ENCODE measurements around the gene OLFM3. TPM values are rescaled to one million over a fixed set of nuclear protein-coding genes. Genes with fewer than 3 reads are reported as not detected.

OLFM3 gene
- polyA plus RNA-seq, 1 of the 3 experiments (the other 2 are of a cell fraction) = not detected

DNA sequence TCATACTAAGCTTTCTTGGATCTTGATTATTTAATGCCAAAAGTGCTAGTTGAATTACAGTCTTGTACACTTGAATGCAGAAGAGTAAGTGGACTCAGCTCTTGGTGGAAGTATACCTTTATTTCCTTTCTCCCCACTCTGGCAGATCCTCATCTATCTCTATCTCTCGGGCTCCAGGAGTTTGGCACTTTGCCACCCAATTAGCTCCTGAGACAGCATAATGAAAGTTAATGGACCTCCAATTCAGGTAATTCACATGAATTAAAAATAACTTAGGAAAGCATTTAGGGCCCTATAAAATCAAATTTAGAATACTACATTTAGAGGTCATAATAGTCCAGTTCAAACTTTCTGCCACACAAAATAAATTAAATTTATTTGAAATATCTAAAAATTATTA is 67.4 kb downstream of the OLFM3 start:
- H3K9me2 ChIP-seq = no peaks in the 10 kb centered on the region
- DNase-seq = peak; percentile 17
- H3K27ac ChIP-seq (ENCODE audit: low read depth in 2 of 2, low read length in 1 of 2) = peak overlapping the region in 1 of 2 experiments; percentile 67; a peak in 2 of 4 replicates
- no peaks in the 10 kb centered on the region for H3K9me3 ChIP-seq
- no peaks in the 10 kb centered on the region for H3K27me3 ChIP-seq (ENCODE audit: insufficient read depth)
- H3K9ac ChIP-seq = no peak overlapping the region
- H3F3A ChIP-seq (replicated peaks; ENCODE audit: insufficient read depth) = no peaks in the 10 kb centered on the region
- TF ChIP-seq GATA2 (CRISPR knock-in tag; IDR thresholded peaks at IDR 0.05) (peak; percentile 67), JUND (IDR thresholded peaks at IDR 0.05) (no peak), MEF2A (IDR thresholded peaks at IDR 0.05; ENCODE audit: borderline replicate concordance, low read depth) (no peak), FOXJ3 (CRISPR knock-in tag; IDR thresholded peaks at IDR 0.05) (no peak), RFX5 (IDR thresholded peaks at IDR 0.05; ENCODE audit: low read length) (no peak)
- H3K4me3 ChIP-seq (ENCODE audit: low read depth in 2 of 2, low read length in 1 of 2) = no peak overlapping the region
- no peaks in the 10 kb centered on the region for H3K36me3 ChIP-seq (replicated peaks in 1 of 2; ENCODE audit: control insufficient read depth in 1 of 2, insufficient read depth in 2 of 2, low read length in 1 of 2)
- no peak overlapping the region for H2AFZ ChIP-seq (ENCODE audit: low read depth)
- no peaks in the 10 kb centered on the region for H4K20me1 ChIP-seq (ENCODE audit: insufficient read depth)
- ChIA-PET CTCF (interaction anchor here (1.2 kb wide), 1 partner anchor 66 kb away, joined by 4 read pairs; no protein-coding TSS in a partner anchor), POLR2A (no interaction called here)
- no peak overlapping the region for H3K4me2 ChIP-seq
- no peaks in the 10 kb centered on the region for H3K79me2 ChIP-seq (ENCODE audit: insufficient read depth)
- WGBS (ENCODE audit: low lambda C conversion rate) = 7% methylated on average over 1 of the region's 1 CpG
- H3K4me1 ChIP-seq (ENCODE audit: control insufficient read depth in 1 of 2, insufficient read depth in 2 of 2, low read depth in 1 of 2, low read length in 1 of 2) = no peaks in the 10 kb centered on the region; a peak in 2 of 4 replicates

DNA sequence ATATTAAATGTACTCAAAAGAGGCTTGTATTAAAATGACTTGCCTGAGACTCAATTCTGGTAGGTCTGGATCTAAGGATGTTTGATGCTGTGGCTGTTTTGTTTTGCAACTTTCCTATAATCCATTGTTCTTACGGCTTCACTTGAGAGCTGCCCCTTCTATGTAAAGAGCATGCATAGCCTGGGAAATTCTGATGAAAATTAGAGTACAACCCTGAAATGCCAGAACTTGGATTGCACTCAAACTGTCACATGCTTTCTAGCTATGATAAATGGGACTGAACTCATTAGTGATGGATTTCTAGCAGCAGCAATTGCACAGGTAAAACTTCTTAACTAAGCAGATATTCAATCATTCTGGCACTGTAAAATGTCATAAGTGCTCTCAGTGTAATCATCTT is 67.9 kb downstream of the OLFM3 start:
- H4K20me1 ChIP-seq (ENCODE audit: insufficient read depth) = no peaks in the 10 kb centered on the region
- no peaks in the 10 kb centered on the region for H3K36me3 ChIP-seq (replicated peaks in 1 of 2; ENCODE audit: control insufficient read depth in 1 of 2, insufficient read depth in 2 of 2, low read length in 1 of 2)
- no peaks in the 10 kb centered on the region for H3K9me3 ChIP-seq
- 77% methylated on average over 1 of the region's 1 CpG for WGBS (ENCODE audit: low lambda C conversion rate)
- no peak for DNase-seq
- H3K27ac ChIP-seq (ENCODE audit: low read depth in 2 of 2, low read length in 1 of 2) = peak overlapping the region in 1 of 2 experiments; percentile 67; a peak in 2 of 4 replicates
- H2AFZ ChIP-seq (ENCODE audit: low read depth) = no peak overlapping the region
- H3K9ac ChIP-seq = no peak overlapping the region
- no peaks in the 10 kb centered on the region for H3K27me3 ChIP-seq (ENCODE audit: insufficient read depth)
- H3K4me3 ChIP-seq (ENCODE audit: low read depth in 2 of 2, low read length in 1 of 2) = no peak overlapping the region
- POLR2A ChIA-PET = no interaction called here
- H3F3A ChIP-seq (replicated peaks; ENCODE audit: insufficient read depth) = no peaks in the 10 kb centered on the region
- H3K4me1 ChIP-seq (ENCODE audit: control insufficient read depth in 1 of 2, insufficient read depth in 2 of 2, low read depth in 1 of 2, low read length in 1 of 2) = no peaks in the 10 kb centered on the region; a peak in 2 of 4 replicates
- no peaks in the 10 kb centered on the region for H3K9me2 ChIP-seq
- no peaks in the 10 kb centered on the region for H3K79me2 ChIP-seq (ENCODE audit: insufficient read depth)
- CTCF ChIA-PET = interaction anchor here (1.2 kb wide), 1 partner anchor 66 kb away, joined by 4 read pairs; no protein-coding TSS in a partner anchor
- no peak overlapping the region for H3K4me2 ChIP-seq
- TF ChIP-seq, protein P1, sequence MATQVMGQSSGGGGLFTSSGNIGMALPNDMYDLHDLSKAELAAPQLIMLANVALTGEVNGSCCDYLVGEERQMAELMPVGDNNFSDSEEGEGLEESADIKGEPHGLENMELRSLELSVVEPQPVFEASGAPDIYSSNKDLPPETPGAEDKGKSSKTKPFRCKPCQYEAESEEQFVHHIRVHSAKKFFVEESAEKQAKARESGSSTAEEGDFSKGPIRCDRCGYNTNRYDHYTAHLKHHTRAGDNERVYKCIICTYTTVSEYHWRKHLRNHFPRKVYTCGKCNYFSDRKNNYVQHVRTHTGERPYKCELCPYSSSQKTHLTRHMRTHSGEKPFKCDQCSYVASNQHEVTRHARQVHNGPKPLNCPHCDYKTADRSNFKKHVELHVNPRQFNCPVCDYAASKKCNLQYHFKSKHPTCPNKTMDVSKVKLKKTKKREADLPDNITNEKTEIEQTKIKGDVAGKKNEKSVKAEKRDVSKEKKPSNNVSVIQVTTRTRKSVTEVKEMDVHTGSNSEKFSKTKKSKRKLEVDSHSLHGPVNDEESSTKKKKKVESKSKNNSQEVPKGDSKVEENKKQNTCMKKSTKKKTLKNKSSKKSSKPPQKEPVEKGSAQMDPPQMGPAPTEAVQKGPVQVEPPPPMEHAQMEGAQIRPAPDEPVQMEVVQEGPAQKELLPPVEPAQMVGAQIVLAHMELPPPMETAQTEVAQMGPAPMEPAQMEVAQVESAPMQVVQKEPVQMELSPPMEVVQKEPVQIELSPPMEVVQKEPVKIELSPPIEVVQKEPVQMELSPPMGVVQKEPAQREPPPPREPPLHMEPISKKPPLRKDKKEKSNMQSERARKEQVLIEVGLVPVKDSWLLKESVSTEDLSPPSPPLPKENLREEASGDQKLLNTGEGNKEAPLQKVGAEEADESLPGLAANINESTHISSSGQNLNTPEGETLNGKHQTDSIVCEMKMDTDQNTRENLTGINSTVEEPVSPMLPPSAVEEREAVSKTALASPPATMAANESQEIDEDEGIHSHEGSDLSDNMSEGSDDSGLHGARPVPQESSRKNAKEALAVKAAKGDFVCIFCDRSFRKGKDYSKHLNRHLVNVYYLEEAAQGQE (IDR thresholded peaks at IDR 0.05; ENCODE audit: low read depth, low read length) = no peak
- TF ChIP-seq, protein P2, sequence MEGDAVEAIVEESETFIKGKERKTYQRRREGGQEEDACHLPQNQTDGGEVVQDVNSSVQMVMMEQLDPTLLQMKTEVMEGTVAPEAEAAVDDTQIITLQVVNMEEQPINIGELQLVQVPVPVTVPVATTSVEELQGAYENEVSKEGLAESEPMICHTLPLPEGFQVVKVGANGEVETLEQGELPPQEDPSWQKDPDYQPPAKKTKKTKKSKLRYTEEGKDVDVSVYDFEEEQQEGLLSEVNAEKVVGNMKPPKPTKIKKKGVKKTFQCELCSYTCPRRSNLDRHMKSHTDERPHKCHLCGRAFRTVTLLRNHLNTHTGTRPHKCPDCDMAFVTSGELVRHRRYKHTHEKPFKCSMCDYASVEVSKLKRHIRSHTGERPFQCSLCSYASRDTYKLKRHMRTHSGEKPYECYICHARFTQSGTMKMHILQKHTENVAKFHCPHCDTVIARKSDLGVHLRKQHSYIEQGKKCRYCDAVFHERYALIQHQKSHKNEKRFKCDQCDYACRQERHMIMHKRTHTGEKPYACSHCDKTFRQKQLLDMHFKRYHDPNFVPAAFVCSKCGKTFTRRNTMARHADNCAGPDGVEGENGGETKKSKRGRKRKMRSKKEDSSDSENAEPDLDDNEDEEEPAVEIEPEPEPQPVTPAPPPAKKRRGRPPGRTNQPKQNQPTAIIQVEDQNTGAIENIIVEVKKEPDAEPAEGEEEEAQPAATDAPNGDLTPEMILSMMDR (IDR thresholded peaks at IDR 0.05) = no peak
- TF ChIP-seq YY1 (IDR thresholded peaks at IDR 0.05; ENCODE audit: low read depth) (no peak), RXRA (IDR thresholded peaks at IDR 0.05; ENCODE audit: borderline replicate concordance, low read depth) (no peak), TAF1 (IDR thresholded peaks at IDR 0.05; ENCODE audit: borderline replicate concordance, low read depth, low read length) (no peak), JUND (IDR thresholded peaks at IDR 0.05) (no peak), NFIC (IDR thresholded peaks at IDR 0.05; ENCODE audit: borderline replicate concordance) (no peak), GATA2 (CRISPR knock-in tag; IDR thresholded peaks at IDR 0.05) (no peak), ELF1 (IDR thresholded peaks at IDR 0.05) (no peak), SMC3 (IDR thresholded peaks at IDR 0.05; ENCODE audit: low read depth, low read length) (no peak), NRF1 (IDR thresholded peaks at IDR 0.05; ENCODE audit: low read depth, low read length) (no peak), MXI1 (IDR thresholded peaks at IDR 0.05; ENCODE audit: low read depth, low read length) (no peak), FOXM1 (IDR thresholded peaks at IDR 0.05; ENCODE audit: low read depth) (no peak)
- TF ChIP-seq, protein P3, sequence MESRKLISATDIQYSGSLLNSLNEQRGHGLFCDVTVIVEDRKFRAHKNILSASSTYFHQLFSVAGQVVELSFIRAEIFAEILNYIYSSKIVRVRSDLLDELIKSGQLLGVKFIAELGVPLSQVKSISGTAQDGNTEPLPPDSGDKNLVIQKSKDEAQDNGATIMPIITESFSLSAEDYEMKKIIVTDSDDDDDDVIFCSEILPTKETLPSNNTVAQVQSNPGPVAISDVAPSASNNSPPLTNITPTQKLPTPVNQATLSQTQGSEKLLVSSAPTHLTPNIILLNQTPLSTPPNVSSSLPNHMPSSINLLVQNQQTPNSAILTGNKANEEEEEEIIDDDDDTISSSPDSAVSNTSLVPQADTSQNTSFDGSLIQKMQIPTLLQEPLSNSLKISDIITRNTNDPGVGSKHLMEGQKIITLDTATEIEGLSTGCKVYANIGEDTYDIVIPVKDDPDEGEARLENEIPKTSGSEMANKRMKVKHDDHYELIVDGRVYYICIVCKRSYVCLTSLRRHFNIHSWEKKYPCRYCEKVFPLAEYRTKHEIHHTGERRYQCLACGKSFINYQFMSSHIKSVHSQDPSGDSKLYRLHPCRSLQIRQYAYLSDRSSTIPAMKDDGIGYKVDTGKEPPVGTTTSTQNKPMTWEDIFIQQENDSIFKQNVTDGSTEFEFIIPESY (IDR thresholded peaks at IDR 0.05; ENCODE audit: borderline replicate concordance, low read depth) = no peak
- TF ChIP-seq, protein P4, sequence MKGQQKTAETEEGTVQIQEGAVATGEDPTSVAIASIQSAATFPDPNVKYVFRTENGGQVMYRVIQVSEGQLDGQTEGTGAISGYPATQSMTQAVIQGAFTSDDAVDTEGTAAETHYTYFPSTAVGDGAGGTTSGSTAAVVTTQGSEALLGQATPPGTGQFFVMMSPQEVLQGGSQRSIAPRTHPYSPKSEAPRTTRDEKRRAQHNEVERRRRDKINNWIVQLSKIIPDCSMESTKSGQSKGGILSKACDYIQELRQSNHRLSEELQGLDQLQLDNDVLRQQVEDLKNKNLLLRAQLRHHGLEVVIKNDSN (IDR thresholded peaks at IDR 0.05; ENCODE audit: borderline replicate concordance, low read depth) = no peak
- TF ChIP-seq, protein P5, sequence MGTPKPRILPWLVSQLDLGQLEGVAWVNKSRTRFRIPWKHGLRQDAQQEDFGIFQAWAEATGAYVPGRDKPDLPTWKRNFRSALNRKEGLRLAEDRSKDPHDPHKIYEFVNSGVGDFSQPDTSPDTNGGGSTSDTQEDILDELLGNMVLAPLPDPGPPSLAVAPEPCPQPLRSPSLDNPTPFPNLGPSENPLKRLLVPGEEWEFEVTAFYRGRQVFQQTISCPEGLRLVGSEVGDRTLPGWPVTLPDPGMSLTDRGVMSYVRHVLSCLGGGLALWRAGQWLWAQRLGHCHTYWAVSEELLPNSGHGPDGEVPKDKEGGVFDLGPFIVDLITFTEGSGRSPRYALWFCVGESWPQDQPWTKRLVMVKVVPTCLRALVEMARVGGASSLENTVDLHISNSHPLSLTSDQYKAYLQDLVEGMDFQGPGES (IDR thresholded peaks at IDR 0.05; ENCODE audit: low read depth, low read length) = no peak
